ENCODE data around the gene NMNAT2. TPM values are rescaled to one million over a fixed set of nuclear protein-coding genes. Genes with fewer than 3 reads are reported as not detected.
"Not testable (repeated sequence)": the region's sequence is repeated elsewhere in the genome, so short reads cannot be mapped to it uniquely, and the experiment has no call there.

The NMNAT2 gene
- total and polyA plus RNA-seq, 9 donors: 0.24 to 2.5 (median 0.77) TPM; not detected in 1

GRCh38 chr1:183276386-183277080 lies 141.6 kb downstream of the NMNAT2 start:
- H3K9me3 ChIP-seq: no peaks in the 10 kb centered on the region
- no peaks in the 10 kb centered on the region for H3K27me3 ChIP-seq
- H3K27ac ChIP-seq: no peak overlapping the region
- H3K4me1 ChIP-seq (ENCODE audit: insufficient read depth): no peaks in the 10 kb centered on the region
- no peak for TF ChIP-seq EP300 (IDR thresholded peaks at IDR 0.05)
- TF ChIP-seq POLR2A (IDR thresholded peaks at IDR 0.05): no peak
- TF ChIP-seq CTCF (IDR thresholded peaks at IDR 0.05): no peak
- no peaks in the 10 kb centered on the region for H3K36me3 ChIP-seq
- 86 to 93% (median 87%) methylated on average over 9 of the region's 9 CpGs for WGBS, 3 donors
- H3K4me3 ChIP-seq: no peak overlapping the region
- intact Hi-C loops (cut with DNase I): loop anchor here in 1 of 4 donors (10.0 kb wide), 1 partner anchor 348 kb away; no protein-coding TSS in a partner anchor
- no peak for DNase-seq

GRCh38 chr1:183275322-183275721 lies 142.9 kb downstream of the NMNAT2 start:
- 92 to 98% (median 92%) methylated on average over 3 of the region's 3 CpGs for WGBS, 3 donors
- intact Hi-C loops (cut with DNase I): loop anchor here in 1 of 4 donors (10.0 kb wide), 1 partner anchor 349 kb away; no protein-coding TSS in a partner anchor
- Histone ChIP-seq H3K36me3 (no peaks in the 10 kb centered on the region), H3K4me3 (no peak overlapping the region), H3K9me3 (no peaks in the 10 kb centered on the region), H3K27me3 (no peaks in the 10 kb centered on the region), H3K4me1 (ENCODE audit: insufficient read depth) (peaks cover 1% of the 10 kb centered on the region), H3K27ac (no peak overlapping the region)
- no peak for DNase-seq
- no peak for TF ChIP-seq POLR2A (IDR thresholded peaks at IDR 0.05)
- TF ChIP-seq EP300 (IDR thresholded peaks at IDR 0.05): no peak
- TF ChIP-seq CTCF (IDR thresholded peaks at IDR 0.05): no peak

GRCh38 chr1:183274836-183275235 lies 143.3 kb downstream of the NMNAT2 start:
- Histone ChIP-seq H3K27ac (no peak overlapping the region), H3K36me3 (no peaks in the 10 kb centered on the region), H3K9me3 (no peaks in the 10 kb centered on the region), H3K4me1 (ENCODE audit: insufficient read depth) (peaks cover 1% of the 10 kb centered on the region), H3K27me3 (no peaks in the 10 kb centered on the region), H3K4me3 (no peak overlapping the region)
- WGBS, 3 donors: 88 to 92% (median 90%) methylated on average over 3 of the region's 3 CpGs
- no peak for TF ChIP-seq POLR2A (IDR thresholded peaks at IDR 0.05)
- TF ChIP-seq EP300 (IDR thresholded peaks at IDR 0.05): no peak
- no peak for TF ChIP-seq CTCF (IDR thresholded peaks at IDR 0.05)
- DNase-seq: no peak
- intact Hi-C loops (cut with DNase I): loop anchor here in 1 of 4 donors (10.0 kb wide), 1 partner anchor 350 kb away; no protein-coding TSS in a partner anchor

GRCh38 chr1:183273984-183274383 lies 144.2 kb downstream of the NMNAT2 start:
- not testable (repeated sequence) for H3K4me1 ChIP-seq (ENCODE audit: insufficient read depth); H3K4me3 ChIP-seq; H3K36me3 ChIP-seq; H3K9me3 ChIP-seq; DNase-seq; H3K27ac ChIP-seq; H3K27me3 ChIP-seq
- intact Hi-C loops (cut with DNase I): loop anchor here in 1 of 4 donors (10.0 kb wide), 1 partner anchor 351 kb away; no protein-coding TSS in a partner anchor
- WGBS, 3 donors: 94 to 99% (median 96%) methylated on average over 4 of the region's 4 CpGs

- Histone ChIP-seq H3K4me3 (no peak overlapping the region), H3K27ac (no peak overlapping the region), H3K36me3 (no peaks in the 10 kb centered on the region), H3K9me3 (no peaks in the 10 kb centered on the region), H3K4me1 (ENCODE audit: insufficient read depth) (peaks cover 1% of the 10 kb centered on the region), H3K27me3 (no peaks in the 10 kb centered on the region)
- no peak for DNase-seq
- TF ChIP-seq CTCF (IDR thresholded peaks at IDR 0.05) (no peak), EP300 (IDR thresholded peaks at IDR 0.05) (no peak), POLR2A (IDR thresholded peaks at IDR 0.05) (no peak)
- intact Hi-C loops (cut with DNase I): loop anchor here in 1 of 4 donors (10.0 kb wide), 1 partner anchor 352 kb away; no protein-coding TSS in a partner anchor
- 88 to 91% (median 90%) methylated on average over 5 of the region's 5 CpGs for WGBS, 3 donors
Observed at GRCh38 chr1:183273300-183273699, 144.9 kb downstream of the NMNAT2 start.

Measured in ovary (tissue), 9 donors.